ENCODE data around the gene SMC6.

Gene SMC6

GRCh38 chr2:17710547-17711248 lies 42.9 kb downstream of the SMC6 start:
- H3K4me3 ChIP-seq (ENCODE audit: low read depth in 1 of 2, low read length in 2 of 2), result no peak overlapping the region
- no peaks in the 10 kb centered on the region for H3K27me3 ChIP-seq (ENCODE audit: low read depth, low read length)
- H3K36me3 ChIP-seq (ENCODE audit: control insufficient read depth in 1 of 2, insufficient read depth in 2 of 2, low read length in 2 of 2), result peaks cover 33 to 45% of the 10 kb centered on the region in 2 donors
- no peaks in the 10 kb centered on the region for H3K9me3 ChIP-seq (ENCODE audit: control insufficient read depth in 1 of 2, low read length in 2 of 2)
- H3K27ac ChIP-seq (ENCODE audit: low read length), result no peak overlapping the region
- H3K4me1 ChIP-seq (ENCODE audit: control insufficient read depth in 1 of 2, insufficient read depth in 2 of 2, low read length in 2 of 2), result no peaks in the 10 kb centered on the region

GRCh38 chr2:17709897-17710296 lies 43.7 kb downstream of the SMC6 start:
- H3K9me3 ChIP-seq (ENCODE audit: control insufficient read depth in 1 of 2, low read length in 2 of 2), result no peaks in the 10 kb centered on the region
- H3K4me3 ChIP-seq (ENCODE audit: low read depth in 1 of 2, low read length in 2 of 2), result no peak overlapping the region
- H3K36me3 ChIP-seq (ENCODE audit: control insufficient read depth in 1 of 2, insufficient read depth in 2 of 2, low read length in 2 of 2), result peaks cover 33 to 45% of the 10 kb centered on the region in 2 donors
- no peaks in the 10 kb centered on the region for H3K27me3 ChIP-seq (ENCODE audit: low read depth, low read length)
- H3K27ac ChIP-seq (ENCODE audit: low read length), result no peak overlapping the region
- no peaks in the 10 kb centered on the region for H3K4me1 ChIP-seq (ENCODE audit: control insufficient read depth in 1 of 2, insufficient read depth in 2 of 2, low read length in 2 of 2)

GRCh38 chr2:17708501-17708900 lies 45.1 kb downstream of the SMC6 start:
- Histone ChIP-seq H3K9me3 (ENCODE audit: control insufficient read depth in 1 of 2, low read length in 2 of 2) (no peaks in the 10 kb centered on the region), H3K27me3 (ENCODE audit: low read depth, low read length) (no peaks in the 10 kb centered on the region), H3K4me3 (ENCODE audit: low read depth in 1 of 2, low read length in 2 of 2) (no peak overlapping the region), H3K4me1 (ENCODE audit: control insufficient read depth in 1 of 2, insufficient read depth in 2 of 2, low read length in 2 of 2) (no peaks in the 10 kb centered on the region), H3K27ac (ENCODE audit: low read length) (no peak overlapping the region), H3K36me3 (ENCODE audit: control insufficient read depth in 1 of 2, insufficient read depth in 2 of 2, low read length in 2 of 2) (peaks cover 19 to 34% of the 10 kb centered on the region in 2 donors)

GRCh38 chr2:17706845-17707244 lies 46.8 kb downstream of the SMC6 start:
- H3K4me3 ChIP-seq (ENCODE audit: low read depth in 1 of 2, low read length in 2 of 2), result no peak overlapping the region
- H3K27me3 ChIP-seq (ENCODE audit: low read depth, low read length), result no peaks in the 10 kb centered on the region
- H3K4me1 ChIP-seq (ENCODE audit: control insufficient read depth in 1 of 2, insufficient read depth in 2 of 2, low read length in 2 of 2), result no peaks in the 10 kb centered on the region
- no peak overlapping the region for H3K27ac ChIP-seq (ENCODE audit: low read length)
- H3K9me3 ChIP-seq (ENCODE audit: control insufficient read depth in 1 of 2, low read length in 2 of 2), result no peaks in the 10 kb centered on the region
- H3K36me3 ChIP-seq (ENCODE audit: control insufficient read depth in 1 of 2, insufficient read depth in 2 of 2, low read length in 2 of 2), result peaks cover 14 to 25% of the 10 kb centered on the region in 2 donors

GRCh38 chr2:17690776-17691175 lies 62.8 kb downstream of the SMC6 start:
- no peak overlapping the region for H3K27ac ChIP-seq (ENCODE audit: low read length)
- no peaks in the 10 kb centered on the region for H3K4me1 ChIP-seq (ENCODE audit: control insufficient read depth in 1 of 2, insufficient read depth in 2 of 2, low read length in 2 of 2)
- H3K9me3 ChIP-seq (ENCODE audit: control insufficient read depth in 1 of 2, low read length in 2 of 2), result no peaks in the 10 kb centered on the region
- H3K4me3 ChIP-seq (ENCODE audit: low read depth in 1 of 2, low read length in 2 of 2), result no peak overlapping the region
- no peaks in the 10 kb centered on the region for H3K27me3 ChIP-seq (ENCODE audit: low read depth, low read length)
- peaks cover 6 to 31% of the 10 kb centered on the region in 2 donors for H3K36me3 ChIP-seq (ENCODE audit: control insufficient read depth in 1 of 2, insufficient read depth in 2 of 2, low read length in 2 of 2)

GRCh38 chr2:17689010-17689409 lies 64.6 kb downstream of the SMC6 start:
- H3K4me3 ChIP-seq (ENCODE audit: low read depth in 1 of 2, low read length in 2 of 2), result no peak overlapping the region
- H3K27ac ChIP-seq (ENCODE audit: low read length), result no peak overlapping the region
- peaks cover 6 to 16% of the 10 kb centered on the region in 2 donors for H3K36me3 ChIP-seq (ENCODE audit: control insufficient read depth in 1 of 2, insufficient read depth in 2 of 2, low read length in 2 of 2)
- no peaks in the 10 kb centered on the region for H3K9me3 ChIP-seq (ENCODE audit: control insufficient read depth in 1 of 2, low read length in 2 of 2)
- no peaks in the 10 kb centered on the region for H3K27me3 ChIP-seq (ENCODE audit: low read depth, low read length)
- no peaks in the 10 kb centered on the region for H3K4me1 ChIP-seq (ENCODE audit: control insufficient read depth in 1 of 2, insufficient read depth in 2 of 2, low read length in 2 of 2)

GRCh38 chr2:17688600-17688999 lies 65.0 kb downstream of the SMC6 start:
- Histone ChIP-seq H3K36me3 (ENCODE audit: control insufficient read depth in 1 of 2, insufficient read depth in 2 of 2, low read length in 2 of 2) (peaks cover 6 to 16% of the 10 kb centered on the region in 2 donors), H3K9me3 (ENCODE audit: control insufficient read depth in 1 of 2, low read length in 2 of 2) (no peaks in the 10 kb centered on the region), H3K4me1 (ENCODE audit: control insufficient read depth in 1 of 2, insufficient read depth in 2 of 2, low read length in 2 of 2) (no peaks in the 10 kb centered on the region), H3K4me3 (ENCODE audit: low read depth in 1 of 2, low read length in 2 of 2) (no peak overlapping the region), H3K27me3 (ENCODE audit: low read depth, low read length) (no peaks in the 10 kb centered on the region), H3K27ac (ENCODE audit: low read length) (no peak overlapping the region)

- Histone ChIP-seq H3K27ac (ENCODE audit: low read length) (no peak overlapping the region), H3K27me3 (ENCODE audit: low read depth, low read length) (no peaks in the 10 kb centered on the region), H3K36me3 (ENCODE audit: control insufficient read depth in 1 of 2, insufficient read depth in 2 of 2, low read length in 2 of 2) (peaks cover 5 to 20% of the 10 kb centered on the region in 2 donors), H3K4me3 (ENCODE audit: low read depth in 1 of 2, low read length in 2 of 2) (no peak overlapping the region), H3K4me1 (ENCODE audit: control insufficient read depth in 1 of 2, insufficient read depth in 2 of 2, low read length in 2 of 2) (no peaks in the 10 kb centered on the region), H3K9me3 (ENCODE audit: control insufficient read depth in 1 of 2, low read length in 2 of 2) (no peaks in the 10 kb centered on the region)
These were observed 69.6 kb downstream of the SMC6 start for GRCh38 chr2:17683981-17684380.

- Histone ChIP-seq H3K27me3 (ENCODE audit: low read depth, low read length) (no peaks in the 10 kb centered on the region), H3K27ac (ENCODE audit: low read length) (no peak overlapping the region), H3K36me3 (ENCODE audit: control insufficient read depth in 1 of 2, insufficient read depth in 2 of 2, low read length in 2 of 2) (peaks cover 13 to 18% of the 10 kb centered on the region in 2 donors), H3K4me3 (ENCODE audit: low read depth in 1 of 2, low read length in 2 of 2) (no peak overlapping the region), H3K4me1 (ENCODE audit: control insufficient read depth in 1 of 2, insufficient read depth in 2 of 2, low read length in 2 of 2) (no peaks in the 10 kb centered on the region), H3K9me3 (ENCODE audit: control insufficient read depth in 1 of 2, low read length in 2 of 2) (no peaks in the 10 kb centered on the region)
These were observed 71.3 kb downstream of the SMC6 start for GRCh38 chr2:17682098-17682857.

- peaks cover 18 to 19% of the 10 kb centered on the region in 2 donors for H3K36me3 ChIP-seq (ENCODE audit: control insufficient read depth in 1 of 2, insufficient read depth in 2 of 2, low read length in 2 of 2)
These were observed 73.5 kb downstream of the SMC6 start for GRCh38 chr2:17680119-17680518.

GRCh38 chr2:17674817-17675216 lies 78.8 kb downstream of the SMC6 start:
- Histone ChIP-seq H3K27ac (ENCODE audit: low read length) (no peak overlapping the region), H3K4me3 (ENCODE audit: low read depth in 1 of 2, low read length in 2 of 2) (no peak overlapping the region), H3K4me1 (ENCODE audit: control insufficient read depth in 1 of 2, insufficient read depth in 2 of 2, low read length in 2 of 2) (no peaks in the 10 kb centered on the region), H3K36me3 (ENCODE audit: control insufficient read depth in 1 of 2, insufficient read depth in 2 of 2, low read length in 2 of 2) (peaks cover 8 to 14% of the 10 kb centered on the region in 2 donors), H3K9me3 (ENCODE audit: control insufficient read depth in 1 of 2, low read length in 2 of 2) (no peaks in the 10 kb centered on the region), H3K27me3 (ENCODE audit: low read depth, low read length) (no peaks in the 10 kb centered on the region)

More at GRCh38 chr2:17680119-17680518, 73.5 kb downstream of the SMC6 start:
- Histone ChIP-seq H3K9me3 (ENCODE audit: control insufficient read depth in 1 of 2, low read length in 2 of 2) (no peaks in the 10 kb centered on the region), H3K4me1 (ENCODE audit: control insufficient read depth in 1 of 2, insufficient read depth in 2 of 2, low read length in 2 of 2) (no peaks in the 10 kb centered on the region), H3K4me3 (ENCODE audit: low read depth in 1 of 2, low read length in 2 of 2) (no peak overlapping the region), H3K27me3 (ENCODE audit: low read depth, low read length) (no peaks in the 10 kb centered on the region), H3K27ac (ENCODE audit: low read length) (no peak overlapping the region)
